Activated CD4-positive, CD25-positive, alpha-beta regulatory T cell treated with anti-CD3 and anti-CD28 coated beads, Interleukin-2, amount 50 U/mL, for 24 hours (primary cell): ENCODE results near the gene WDR5.

Experiments
- ATAC-seq, 2 donors: fragments of 150-1000 bp; cut with Tn5 transposase; one replicate each; pipeline ENCODE4 v1.10.0; 2021; ENCODE audit warnings: mild to moderate bottlenecking in 1 of 2, moderate library complexity in 1 of 2

WDR5 gene

GRCh38 chr9:134159566-134160245 lies 23.8 kb downstream of the WDR5 start:
- ATAC-seq, result no peak

GRCh38 chr9:134161647-134162046 lies 25.8 kb downstream of the WDR5 start:
- no peak for ATAC-seq

- no peak for ATAC-seq
Observed at GRCh38 chr9:134162212-134162775, 26.4 kb downstream of the WDR5 start.

- no peak for ATAC-seq
Observed at GRCh38 chr9:134162926-134163370, 27.1 kb downstream of the WDR5 start.

GRCh38 chr9:134163371-134164196 lies 27.7 kb downstream of the WDR5 start:
- peak in 1 of 2 donors; percentile 15 for ATAC-seq

GRCh38 chr9:134164879-134165278 lies 29.0 kb downstream of the WDR5 start:
- no peak for ATAC-seq

GRCh38 chr9:134165357-134166315 lies 29.8 kb downstream of the WDR5 start:
- no peak for ATAC-seq

- ATAC-seq, result no peak
Observed at GRCh38 chr9:134166374-134166773, 30.5 kb downstream of the WDR5 start.

GRCh38 chr9:134167530-134167931 lies 31.6 kb downstream of the WDR5 start:
- no peak for ATAC-seq

- ATAC-seq, result no peak
Observed at GRCh38 chr9:134168757-134169550, 33.1 kb downstream of the WDR5 start.

- no peak for ATAC-seq
Observed at GRCh38 chr9:134169724-134170401, 34.0 kb downstream of the WDR5 start.

- no peak for ATAC-seq
Observed at GRCh38 chr9:134170532-134171315, 34.8 kb downstream of the WDR5 start.

- ATAC-seq, result no peak
Observed at GRCh38 chr9:134171316-134172197, 35.7 kb downstream of the WDR5 start.

GRCh38 chr9:134172198-134173126 lies 36.6 kb downstream of the WDR5 start:
- ATAC-seq, result no peak

GRCh38 chr9:134173127-134174072 lies 37.5 kb downstream of the WDR5 start:
- ATAC-seq, result no peak

GRCh38 chr9:134174073-134174449 lies 38.2 kb downstream of the WDR5 start:
- no peak for ATAC-seq
